ENCODE data around the gene NTHL1. TPM values are rescaled to one million over a fixed set of nuclear protein-coding genes. Genes with fewer than 3 reads are reported as not detected.

NTHL1 gene
- total RNA-seq, 1 donor from 2014 or later = 44.0 TPM

GRCh38 chr16:2001456-2002355, 45.9 kb downstream of the NTHL1 start:
- no peak overlapping the region for H3K4me3 ChIP-seq (ENCODE audit: low read depth, low read length)
- peaks cover 64% of the 10 kb centered on the region for H3K36me3 ChIP-seq (ENCODE audit: control insufficient read depth, insufficient read depth, low read length)
- DNase-seq (ENCODE audit: low read depth) (no peak), FAIRE-seq (no peak)
- no peak for TF ChIP-seq CTCF (IDR thresholded peaks at IDR 0.05; ENCODE audit: insufficient read depth, low read length, severe bottlenecking)
- H3K27me3 ChIP-seq (ENCODE audit: control insufficient read depth, insufficient read depth, low read length) = no peaks in the 10 kb centered on the region

- Histone ChIP-seq H3K27me3 (ENCODE audit: control insufficient read depth, insufficient read depth, low read length) (no peaks in the 10 kb centered on the region), H3K36me3 (ENCODE audit: control insufficient read depth, insufficient read depth, low read length) (peaks cover 63% of the 10 kb centered on the region), H3K4me3 (ENCODE audit: low read depth, low read length) (no peak overlapping the region)
- no peak for TF ChIP-seq CTCF (IDR thresholded peaks at IDR 0.05; ENCODE audit: insufficient read depth, low read length, severe bottlenecking)
- FAIRE-seq (no peak), DNase-seq (ENCODE audit: low read depth) (no peak)
Measured at GRCh38 chr16:2001035-2001434, 46.6 kb downstream of the NTHL1 start.

- no peak for FAIRE-seq
- no peak for TF ChIP-seq CTCF (IDR thresholded peaks at IDR 0.05; ENCODE audit: insufficient read depth, low read length, severe bottlenecking)
- H3K36me3 ChIP-seq (ENCODE audit: control insufficient read depth, insufficient read depth, low read length) = peaks cover 54% of the 10 kb centered on the region
Measured at GRCh38 chr16:1999866-2000514, 47.6 kb downstream of the NTHL1 start.

GRCh38 chr16:1998852-1999801, 48.5 kb downstream of the NTHL1 start:
- FAIRE-seq = no peak
- TF ChIP-seq CTCF (IDR thresholded peaks at IDR 0.05; ENCODE audit: insufficient read depth, low read length, severe bottlenecking) = no peak
- H3K27me3 ChIP-seq (ENCODE audit: control insufficient read depth, insufficient read depth, low read length) = no peaks in the 10 kb centered on the region
- no peak for DNase-seq (ENCODE audit: low read depth)
- H3K36me3 ChIP-seq (ENCODE audit: control insufficient read depth, insufficient read depth, low read length) = peaks cover 49% of the 10 kb centered on the region
- no peak overlapping the region for H3K4me3 ChIP-seq (ENCODE audit: low read depth, low read length)

More at GRCh38 chr16:1999866-2000514, 47.6 kb downstream of the NTHL1 start:
- DNase-seq (ENCODE audit: low read depth) = no peak
- no peak overlapping the region for H3K4me3 ChIP-seq (ENCODE audit: low read depth, low read length)
- no peaks in the 10 kb centered on the region for H3K27me3 ChIP-seq (ENCODE audit: control insufficient read depth, insufficient read depth, low read length)

- Histone ChIP-seq H3K36me3 (ENCODE audit: control insufficient read depth, insufficient read depth, low read length) (peaks cover 45% of the 10 kb centered on the region), H3K27me3 (ENCODE audit: control insufficient read depth, insufficient read depth, low read length) (no peaks in the 10 kb centered on the region), H3K4me3 (ENCODE audit: low read depth, low read length) (no peak overlapping the region)
- DNase-seq (ENCODE audit: low read depth) = no peak
- no peak for TF ChIP-seq CTCF (IDR thresholded peaks at IDR 0.05; ENCODE audit: insufficient read depth, low read length, severe bottlenecking)
- no peak for FAIRE-seq
Measured at GRCh38 chr16:1998360-1998835, 49.2 kb downstream of the NTHL1 start.
